HK-2 (cell line): ENCODE measurements around the gene IL10RA.
"Not testable (repeated sequence)": the region's sequence is repeated elsewhere in the genome, so short reads cannot be mapped to it uniquely, and the experiment has no call there.

ENCODE experiments used
- DNase-seq: peaks from one replicate; pipeline ENCODE4 v3.0.0-alpha.2; 2018; ENCODE audit not compliant: unreplicated experiment

IL10RA gene

GRCh38 chr11:117985953-117986887 lies at the start of gene IL10RA:
Gene IL10RA (plus strand): TSS chr11:117986394. CDS start chr11:117986468, 74 bp downstream.
- DNase-seq: peak; percentile 77

- no peak for DNase-seq
Measured at GRCh38 chr11:117936973-117937372, 49.2 kb upstream of the IL10RA start.

GRCh38 chr11:117940736-117941135 lies 45.5 kb upstream of the IL10RA start:
- no peak for DNase-seq

- no peak for DNase-seq
Measured at GRCh38 chr11:117941163-117941707, 45.0 kb upstream of the IL10RA start.

- DNase-seq: no peak
Measured at GRCh38 chr11:117941976-117942654, 44.1 kb upstream of the IL10RA start.

- DNase-seq: no peak
Measured at GRCh38 chr11:117944554-117944953, 41.6 kb upstream of the IL10RA start.

GRCh38 chr11:117945047-117945810 lies 41.0 kb upstream of the IL10RA start:
- no peak for DNase-seq

GRCh38 chr11:117946156-117946841 lies 39.9 kb upstream of the IL10RA start:
- DNase-seq: no peak

- DNase-seq: peak; percentile 89
Measured at GRCh38 chr11:117946842-117947526, 39.2 kb upstream of the IL10RA start.

GRCh38 chr11:117947751-117948150 lies 38.4 kb upstream of the IL10RA start:
- DNase-seq: not testable (repeated sequence)

GRCh38 chr11:117948466-117948865 lies 37.7 kb upstream of the IL10RA start:
- DNase-seq: not testable (repeated sequence)

GRCh38 chr11:117949062-117949461 lies 37.1 kb upstream of the IL10RA start:
- no peak for DNase-seq

GRCh38 chr11:117950301-117950700 lies 35.9 kb upstream of the IL10RA start:
- DNase-seq: no peak

GRCh38 chr11:117950993-117951961 lies 34.9 kb upstream of the IL10RA start:
- DNase-seq: no peak

- DNase-seq: no peak
Measured at GRCh38 chr11:117953024-117953671, 33.0 kb upstream of the IL10RA start.

- DNase-seq: no peak
Measured at GRCh38 chr11:117958949-117959348, 27.2 kb upstream of the IL10RA start.

GRCh38 chr11:117959438-117960149 lies 26.6 kb upstream of the IL10RA start:
- no peak for DNase-seq

- no peak for DNase-seq
Measured at GRCh38 chr11:117960406-117960805, 25.8 kb upstream of the IL10RA start.
